Fibroblast of skin of back (primary cell): Measurements from ENCODE around the gene AKR7A2.

Source experiments
- DNase-seq: peaks from one replicate; pipeline ENCODE4 v3.0.0-alpha.2; 2013

AKR7A2 gene

DNA sequence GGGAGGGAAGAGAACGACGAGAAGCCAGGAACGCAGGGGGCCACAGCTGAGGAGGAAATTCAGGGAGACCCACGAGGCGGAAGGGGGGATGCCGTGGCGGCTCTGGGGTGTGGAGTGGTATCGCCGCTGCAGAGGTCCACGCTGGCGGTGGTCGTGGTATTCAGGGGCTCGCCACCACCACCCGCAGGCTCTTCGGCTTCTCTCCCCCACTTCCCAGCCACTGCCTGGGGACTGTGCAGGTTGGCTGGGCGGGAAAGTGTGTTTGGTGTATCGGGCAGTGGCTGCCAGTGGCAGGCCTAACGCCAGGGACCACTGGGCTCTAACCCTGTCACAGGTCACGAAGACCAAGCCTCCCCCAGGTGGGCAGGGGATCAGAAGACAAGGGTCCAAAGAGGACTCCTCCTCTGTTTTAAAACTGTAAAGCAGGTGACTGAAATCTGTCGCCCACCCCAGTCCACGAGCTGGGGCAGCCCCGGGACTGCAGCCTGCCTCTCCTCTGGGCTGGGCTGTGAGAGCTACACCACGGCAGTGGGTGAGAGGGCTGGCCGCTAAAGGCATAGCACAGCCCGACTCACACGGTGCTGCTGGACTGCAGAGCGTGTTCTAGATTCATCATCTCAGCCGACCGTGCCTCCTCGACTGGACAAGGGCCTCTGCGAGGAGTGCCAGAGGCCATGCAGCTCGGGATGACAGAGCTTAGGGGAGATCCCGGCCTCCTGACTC, 31.1 kb upstream of the AKR7A2 start:
- no peak for DNase-seq

GRCh38 chr1:19342062-19342750, 30.3 kb upstream of the AKR7A2 start:
- no peak for DNase-seq

GRCh38 chr1:19341201-19342061, 29.5 kb upstream of the AKR7A2 start:
- peak; percentile 65 for DNase-seq

- no peak for DNase-seq
Observed at GRCh38 chr1:19340387-19340937, 28.5 kb upstream of the AKR7A2 start.

- no peak for DNase-seq
Observed at GRCh38 chr1:19339214-19339861, 27.4 kb upstream of the AKR7A2 start.

DNA sequence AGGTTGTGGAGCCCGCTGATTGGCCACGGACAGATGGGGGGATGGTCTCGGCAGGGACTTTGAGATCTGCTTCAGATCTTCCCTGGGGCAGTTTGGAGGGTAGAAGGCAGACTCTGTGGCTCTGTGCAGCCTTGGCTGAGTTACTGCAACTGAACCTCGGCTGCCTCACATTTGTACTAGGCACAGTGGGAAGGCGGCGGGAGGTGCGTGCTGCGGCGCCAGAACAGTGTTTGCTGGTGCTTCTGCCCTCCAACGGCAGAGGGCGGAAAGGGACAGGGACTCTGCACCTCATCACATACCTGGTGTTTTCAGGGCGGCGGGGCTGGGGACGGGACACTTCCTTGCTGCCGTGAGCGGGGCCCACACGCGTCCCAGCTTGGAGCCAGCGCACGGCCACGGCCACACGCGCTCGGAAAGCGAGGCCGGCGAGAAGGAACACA, 26.4 kb upstream of the AKR7A2 start:
- no peak for DNase-seq

DNA sequence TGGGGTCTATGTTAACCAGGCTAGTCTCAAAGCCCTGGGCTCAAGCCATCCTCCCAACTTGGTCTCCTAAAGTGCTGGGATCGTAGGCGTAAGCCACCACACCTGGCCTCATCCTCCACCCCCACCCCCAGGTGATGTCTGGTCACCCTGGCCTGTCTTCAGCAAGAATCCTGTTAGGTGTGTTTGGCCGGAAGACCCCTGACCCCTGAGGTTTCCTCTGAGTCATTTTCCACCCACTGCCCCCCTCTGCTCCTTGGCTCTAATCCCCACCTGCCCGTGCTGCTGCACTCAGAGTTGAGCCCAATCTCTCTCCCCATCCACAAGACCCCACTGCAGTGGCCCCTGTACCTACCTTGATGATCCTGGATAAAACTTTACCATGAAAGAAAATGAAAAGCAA, 25.3 kb upstream of the AKR7A2 start:
- no peak for DNase-seq

DNA sequence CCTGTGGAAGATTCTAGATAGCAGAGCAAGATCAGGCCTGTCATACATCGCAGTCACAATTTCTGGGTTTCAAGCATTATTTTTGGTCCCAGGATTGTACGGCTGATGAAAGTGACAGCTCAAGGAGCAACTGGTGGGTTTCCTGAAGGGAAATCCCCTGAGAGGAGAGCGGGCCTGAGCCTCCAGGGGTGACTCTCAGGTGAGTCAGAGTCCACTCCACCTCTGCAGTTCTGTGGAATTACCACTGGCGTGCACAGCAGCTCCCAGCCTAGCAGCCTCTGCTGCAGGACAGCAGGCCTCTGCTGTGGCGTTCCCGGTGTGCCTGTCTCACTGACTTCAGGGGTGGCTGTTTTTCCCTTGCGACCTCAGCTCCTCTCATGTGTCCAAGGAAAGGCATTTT, 24.6 kb upstream of the AKR7A2 start:
- DNase-seq = no peak

GRCh38 chr1:19333587-19334354, 21.8 kb upstream of the AKR7A2 start:
- DNase-seq = peak; percentile 37

GRCh38 chr1:19332832-19333231, 20.9 kb upstream of the AKR7A2 start:
- DNase-seq = no peak

DNA sequence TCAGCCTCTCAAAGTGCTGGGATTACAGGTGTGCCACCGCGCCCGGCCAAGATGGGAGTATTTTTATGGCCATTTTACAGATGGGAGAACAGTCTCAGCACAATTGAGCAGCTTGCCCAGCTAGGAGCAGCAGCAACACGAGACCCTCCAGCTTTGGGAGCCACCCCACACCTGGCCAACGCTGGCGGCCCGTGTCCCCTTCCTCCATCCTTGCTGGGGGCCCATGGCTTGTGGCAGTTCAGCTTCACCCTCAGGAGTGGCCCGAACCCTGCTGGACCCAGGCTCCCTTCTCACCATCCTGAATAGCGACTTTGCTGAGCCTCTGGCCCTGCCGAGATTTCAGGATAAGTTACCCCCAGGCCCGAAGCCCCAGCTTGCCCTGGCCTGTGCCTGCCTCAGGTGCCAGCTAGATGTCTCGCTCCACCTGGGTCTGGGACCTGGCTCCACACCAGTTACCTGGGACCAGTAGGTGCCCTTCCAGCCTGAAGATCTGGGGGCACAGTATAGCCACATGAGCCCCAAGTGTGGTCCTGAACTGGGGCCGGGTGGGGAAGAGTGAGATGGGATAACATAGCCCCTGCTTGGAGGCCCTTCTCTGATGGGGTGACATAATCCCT, 19.4 kb upstream of the AKR7A2 start:
- DNase-seq = no peak

GRCh38 chr1:19330449-19331135, 18.6 kb upstream of the AKR7A2 start:
- no peak for DNase-seq

- no peak for DNase-seq
Observed at GRCh38 chr1:19329611-19330010, 17.7 kb upstream of the AKR7A2 start.

- DNase-seq = no peak
Observed at GRCh38 chr1:19329188-19329587, 17.2 kb upstream of the AKR7A2 start.

DNA sequence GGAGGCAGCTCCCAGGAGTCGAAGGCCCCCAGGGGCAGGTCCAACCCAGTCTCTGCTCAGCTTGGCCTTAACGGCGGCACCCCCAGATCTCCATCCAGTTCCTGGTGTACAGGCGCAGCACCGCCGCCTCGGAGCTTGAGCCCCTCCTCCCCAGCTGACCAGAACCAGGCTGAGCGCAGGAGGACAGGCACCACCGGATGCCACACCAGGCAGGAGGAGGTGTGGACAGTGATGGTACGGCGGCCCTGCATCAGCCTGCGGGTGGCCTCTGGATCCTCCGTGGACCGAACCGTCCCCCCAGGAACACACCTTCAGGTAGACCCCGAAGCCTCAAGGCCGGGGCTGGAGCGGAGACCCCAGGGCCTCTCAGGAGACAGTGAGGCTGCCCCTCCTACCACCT, 16.5 kb upstream of the AKR7A2 start:
- no peak for DNase-seq

GRCh38 chr1:19327736-19328135, 15.8 kb upstream of the AKR7A2 start:
- no peak for DNase-seq

GRCh38 chr1:19327301-19327700, 15.4 kb upstream of the AKR7A2 start:
- no peak for DNase-seq

- DNase-seq = no peak
Observed at GRCh38 chr1:19326748-19327065, 14.8 kb upstream of the AKR7A2 start.

GRCh38 chr1:19325958-19326747, 14.2 kb upstream of the AKR7A2 start:
- DNase-seq = no peak
